HG02610 (cell line): ENCODE results near the gene SYTL5.
"Not testable (repeated sequence)": the region's sequence is repeated elsewhere in the genome, so short reads cannot be mapped to it uniquely, and the experiment has no call there.

Experiments
- ATAC-seq: cut with Tn5 transposase; IDR thresholded peaks from one replicate; pipeline ENCODE4 v1.9.1; 2021; ENCODE audit warnings: mild to moderate bottlenecking, moderate library complexity; ENCODE audit not compliant: unreplicated experiment

The SYTL5 gene

GRCh38 chrX:38006291-38006690, at the start of gene SYTL5:
TSS of gene SYTL5 (plus strand) at chrX:38006553. CDS start at chrX:38033890, 27,337 bp downstream.
- no peak for ATAC-seq

- ATAC-seq, result no peak
Observed at GRCh38 chrX:37958525-37959211, 47.7 kb upstream of the SYTL5 start.

GRCh38 chrX:37959212-37960021, 46.9 kb upstream of the SYTL5 start:
- ATAC-seq, result no peak

GRCh38 chrX:37961118-37961517, 45.2 kb upstream of the SYTL5 start:
- ATAC-seq, result no peak

- no peak for ATAC-seq
Observed at GRCh38 chrX:37967714-37968113, 38.6 kb upstream of the SYTL5 start.

GRCh38 chrX:37975421-37975820, 30.9 kb upstream of the SYTL5 start:
- ATAC-seq, result no peak

GRCh38 chrX:37976153-37976552, 30.2 kb upstream of the SYTL5 start:
- ATAC-seq, result no peak

GRCh38 chrX:37984880-37985279, 21.5 kb upstream of the SYTL5 start:
- peak; percentile 70 for ATAC-seq

- no peak for ATAC-seq
Observed at GRCh38 chrX:37986893-37987292, 19.5 kb upstream of the SYTL5 start.

- ATAC-seq, result no peak
Observed at GRCh38 chrX:37989304-37989703, 17.0 kb upstream of the SYTL5 start.

GRCh38 chrX:37991303-37991702, 15.1 kb upstream of the SYTL5 start:
- not testable (repeated sequence) for ATAC-seq

- no peak for ATAC-seq
Observed at GRCh38 chrX:37993176-37993575, 13.2 kb upstream of the SYTL5 start.

GRCh38 chrX:37993837-37994619, 12.3 kb upstream of the SYTL5 start:
- no peak for ATAC-seq

- ATAC-seq, result no peak
Observed at GRCh38 chrX:37995428-37995827, 10.9 kb upstream of the SYTL5 start.

- no peak for ATAC-seq
Observed at GRCh38 chrX:37997096-37997495, 9.3 kb upstream of the SYTL5 start.

- no peak for ATAC-seq
Observed at GRCh38 chrX:37998586-37999262, 7.6 kb upstream of the SYTL5 start.

GRCh38 chrX:38000706-38001105, 5.6 kb upstream of the SYTL5 start:
- no peak for ATAC-seq

- ATAC-seq, result no peak
Observed at GRCh38 chrX:38004046-38004445, 2.3 kb upstream of the SYTL5 start.

- ATAC-seq, result no peak
Observed at GRCh38 chrX:38006778-38007177, 425 bp downstream of the SYTL5 start.

- no peak for ATAC-seq
Observed at GRCh38 chrX:38008658-38009057, 2.3 kb downstream of the SYTL5 start.

- ATAC-seq, result no peak
Observed at GRCh38 chrX:38009641-38010040, 3.3 kb downstream of the SYTL5 start.
